Medulla oblongata (tissue), 1 donor: ENCODE measurements around the gene ASB6.

ENCODE experiments used
- DNase-seq: peaks from one replicate; pipeline ENCODE4 v3.0.0-alpha.2; 2015; ENCODE audit errors: extremely low spot score

The ASB6 gene

GRCh38 chr9:129626079-129626624, 15.8 kb downstream of the ASB6 start, which contains the start of gene NTMT1:
Gene NTMT1, plus strand, starts transcription at chr9:129626163. Its CDS starts 6,541 bp downstream, at chr9:129632704.
- peak; percentile 88 for DNase-seq

- DNase-seq, result no peak
Measured at GRCh38 chr9:129624947-129625346, 17.0 kb downstream of the ASB6 start.

- no peak for DNase-seq
Measured at GRCh38 chr9:129624168-129624759, 17.7 kb downstream of the ASB6 start.

GRCh38 chr9:129623331-129623730, 18.6 kb downstream of the ASB6 start:
- no peak for DNase-seq

GRCh38 chr9:129620669-129621295, 21.2 kb downstream of the ASB6 start, which contains the start of gene C9orf50:
Gene C9orf50, minus strand, starts transcription at chr9:129621101. Its CDS starts 527 bp downstream, at chr9:129620574.
- DNase-seq, result no peak

GRCh38 chr9:129619787-129620668, 21.9 kb downstream of the ASB6 start:
- no peak for DNase-seq

- no peak for DNase-seq
Measured at GRCh38 chr9:129617167-129617566, 24.8 kb downstream of the ASB6 start.

GRCh38 chr9:129615407-129616285, 26.3 kb downstream of the ASB6 start:
- no peak for DNase-seq

- no peak for DNase-seq
Measured at GRCh38 chr9:129614932-129615331, 27.0 kb downstream of the ASB6 start.

GRCh38 chr9:129613520-129614175, 28.3 kb downstream of the ASB6 start:
- peak; percentile 95 for DNase-seq

GRCh38 chr9:129612815-129613519, 29.0 kb downstream of the ASB6 start:
- DNase-seq, result no peak

- DNase-seq, result no peak
Measured at GRCh38 chr9:129612123-129612522, 29.8 kb downstream of the ASB6 start.

- DNase-seq, result no peak
Measured at GRCh38 chr9:129611307-129611800, 30.6 kb downstream of the ASB6 start.

GRCh38 chr9:129610473-129611306, 31.3 kb downstream of the ASB6 start:
- DNase-seq, result peak; percentile 72

- no peak for DNase-seq
Measured at GRCh38 chr9:129610213-129610472, 31.8 kb downstream of the ASB6 start.

GRCh38 chr9:129609486-129610212, 32.3 kb downstream of the ASB6 start:
- no peak for DNase-seq

- DNase-seq, result no peak
Measured at GRCh38 chr9:129608561-129609481, 33.1 kb downstream of the ASB6 start.

GRCh38 chr9:129607027-129607387, 34.9 kb downstream of the ASB6 start:
- DNase-seq, result no peak
